Duodenal mucosa (tissue), 2 donors: Measurements from ENCODE around the gene NFATC2.

Experiments
- H3K27ac ChIP-seq: one replicate; pipeline ENCODE4 v1.7.0; 2013; ENCODE audit warnings: low read depth, low read length
- H3K27me3 ChIP-seq, 2 donors: one replicate each; pipeline ENCODE4 v1.7.0; 2013; ENCODE audit warnings: low read length in 2 of 2, control low read depth in 1 of 2; ENCODE audit not compliant: insufficient read depth in 2 of 2, control insufficient read depth in 1 of 2
- H3K36me3 ChIP-seq, 2 donors: one replicate each; pipeline ENCODE4 v1.7.0; 2013; ENCODE audit warnings: low read length in 2 of 2, control low read depth in 1 of 2; ENCODE audit not compliant: insufficient read depth in 2 of 2, control insufficient read depth in 1 of 2
- H3K4me1 ChIP-seq, 2 donors: one replicate each; pipeline ENCODE4 v1.7.0; 2013; ENCODE audit warnings: low read length in 2 of 2, control low read depth in 1 of 2; ENCODE audit not compliant: insufficient read depth in 2 of 2, control insufficient read depth in 1 of 2
- H3K4me3 ChIP-seq, 2 donors: one replicate each; pipeline ENCODE4 v1.7.0; 2013; ENCODE audit warnings: low read length in 2 of 2, low read depth in 1 of 2
- H3K9ac ChIP-seq, 2 donors: one replicate each; pipeline ENCODE4 v1.7.0; 2013; ENCODE audit warnings: low read length in 2 of 2, low read depth in 1 of 2
- H3K9me3 ChIP-seq, 2 donors: one replicate each; pipeline ENCODE4 v1.7.0; 2013; ENCODE audit warnings: low read length in 2 of 2, control low read depth in 1 of 2; ENCODE audit not compliant: control insufficient read depth in 1 of 2

NFATC2 gene

GRCh38 chr20:51542571-51543421, at the start of gene NFATC2:
TSS of gene NFATC2 (minus strand) at chr20:51542719. CDS start at chr20:51542499, 220 bp downstream.
- H3K36me3 ChIP-seq = peaks cover 0 to 2% of the 10 kb centered on the region in 2 donors
- peak within 1 kb of the TSS; percentile 61 to 80 for H3K4me3 ChIP-seq
- H3K4me1 ChIP-seq = peaks cover 26 to 36% of the 10 kb centered on the region in 2 donors
- H3K27me3 ChIP-seq = no peaks in the 10 kb centered on the region
- H3K9me3 ChIP-seq = no peaks in the 10 kb centered on the region
- H3K27ac ChIP-seq = peak within 1 kb of the TSS; percentile 22
- peak within 1 kb of the TSS; percentile 51 to 88 for H3K9ac ChIP-seq

- H3K9me3 ChIP-seq = no peaks in the 10 kb centered on the region
- H3K4me1 ChIP-seq = peaks cover 0 to 7% of the 10 kb centered on the region in 2 donors
- no peaks in the 10 kb centered on the region for H3K36me3 ChIP-seq
- no peak overlapping the region for H3K4me3 ChIP-seq
- no peak overlapping the region for H3K9ac ChIP-seq
- no peaks in the 10 kb centered on the region for H3K27me3 ChIP-seq
- no peak overlapping the region for H3K27ac ChIP-seq
Measured at GRCh38 chr20:51591871-51592270, 49.4 kb upstream of the NFATC2 start.

- no peak overlapping the region for H3K9ac ChIP-seq
- H3K4me3 ChIP-seq = no peak overlapping the region
- H3K4me1 ChIP-seq = no peaks in the 10 kb centered on the region
- H3K9me3 ChIP-seq = no peaks in the 10 kb centered on the region
- no peak overlapping the region for H3K27ac ChIP-seq
- no peaks in the 10 kb centered on the region for H3K36me3 ChIP-seq
- H3K27me3 ChIP-seq = no peaks in the 10 kb centered on the region
Measured at GRCh38 chr20:51588762-51589161, 46.2 kb upstream of the NFATC2 start.

- H3K4me3 ChIP-seq = no peak overlapping the region
- no peak overlapping the region for H3K27ac ChIP-seq
- no peaks in the 10 kb centered on the region for H3K4me1 ChIP-seq
- H3K9ac ChIP-seq = no peak overlapping the region
- no peaks in the 10 kb centered on the region for H3K9me3 ChIP-seq
- H3K27me3 ChIP-seq = no peaks in the 10 kb centered on the region
- H3K36me3 ChIP-seq = no peaks in the 10 kb centered on the region
Measured at GRCh38 chr20:51587145-51587544, 44.6 kb upstream of the NFATC2 start.

- no peaks in the 10 kb centered on the region for H3K9me3 ChIP-seq
- H3K4me3 ChIP-seq = no peak overlapping the region
- H3K4me1 ChIP-seq = no peaks in the 10 kb centered on the region
- no peaks in the 10 kb centered on the region for H3K27me3 ChIP-seq
- no peaks in the 10 kb centered on the region for H3K36me3 ChIP-seq
- H3K27ac ChIP-seq = no peak overlapping the region
- no peak overlapping the region for H3K9ac ChIP-seq
Measured at GRCh38 chr20:51586005-51586440, 43.5 kb upstream of the NFATC2 start.

- no peaks in the 10 kb centered on the region for H3K9me3 ChIP-seq
- no peak overlapping the region for H3K9ac ChIP-seq
- no peaks in the 10 kb centered on the region for H3K36me3 ChIP-seq
- no peak overlapping the region for H3K4me3 ChIP-seq
- H3K27me3 ChIP-seq = no peaks in the 10 kb centered on the region
- H3K27ac ChIP-seq = no peak overlapping the region
- no peaks in the 10 kb centered on the region for H3K4me1 ChIP-seq
Measured at GRCh38 chr20:51585148-51585547, 42.6 kb upstream of the NFATC2 start.

GRCh38 chr20:51584737-51585136, 42.2 kb upstream of the NFATC2 start:
- no peaks in the 10 kb centered on the region for H3K4me1 ChIP-seq
- H3K4me3 ChIP-seq = no peak overlapping the region
- no peak overlapping the region for H3K27ac ChIP-seq
- no peaks in the 10 kb centered on the region for H3K27me3 ChIP-seq
- H3K9ac ChIP-seq = no peak overlapping the region
- H3K36me3 ChIP-seq = no peaks in the 10 kb centered on the region
- H3K9me3 ChIP-seq = no peaks in the 10 kb centered on the region

GRCh38 chr20:51584116-51584515, 41.6 kb upstream of the NFATC2 start:
- Histone ChIP-seq H3K36me3 (no peaks in the 10 kb centered on the region), H3K4me3 (no peak overlapping the region), H3K27ac (no peak overlapping the region), H3K9me3 (no peaks in the 10 kb centered on the region), H3K9ac (no peak overlapping the region), H3K27me3 (no peaks in the 10 kb centered on the region), H3K4me1 (no peaks in the 10 kb centered on the region)

GRCh38 chr20:51583499-51583898, 41.0 kb upstream of the NFATC2 start:
- Histone ChIP-seq H3K9ac (no peak overlapping the region), H3K27ac (no peak overlapping the region), H3K9me3 (no peaks in the 10 kb centered on the region), H3K36me3 (no peaks in the 10 kb centered on the region), H3K27me3 (no peaks in the 10 kb centered on the region), H3K4me1 (no peaks in the 10 kb centered on the region), H3K4me3 (no peak overlapping the region)

- no peaks in the 10 kb centered on the region for H3K27me3 ChIP-seq
- H3K36me3 ChIP-seq = no peaks in the 10 kb centered on the region
- H3K9me3 ChIP-seq = no peaks in the 10 kb centered on the region
- H3K9ac ChIP-seq = no peak overlapping the region
- H3K4me1 ChIP-seq = no peaks in the 10 kb centered on the region
- H3K4me3 ChIP-seq = no peak overlapping the region
- H3K27ac ChIP-seq = no peak overlapping the region
Measured at GRCh38 chr20:51583073-51583472, 40.6 kb upstream of the NFATC2 start.
